Measurements from ENCODE around the gene OSBP.

DNA sequence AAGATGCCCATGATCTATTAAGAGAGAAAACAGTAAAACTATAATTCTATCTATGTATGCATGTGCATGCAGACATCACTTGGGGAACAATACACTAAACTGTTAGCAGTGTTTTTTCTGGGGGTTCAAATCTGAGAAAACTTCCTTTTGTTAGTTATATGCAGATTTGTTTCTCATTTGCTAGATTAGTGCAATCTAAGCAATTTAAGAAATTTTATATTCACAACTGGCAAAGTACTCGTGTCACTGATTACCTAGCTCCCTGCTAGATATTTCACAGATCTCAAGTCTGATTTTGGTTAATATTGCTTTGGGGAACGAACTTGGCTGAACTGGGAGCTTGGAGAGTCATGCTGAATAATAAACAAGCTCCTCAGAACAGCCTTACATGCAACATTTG, 14.9 kb upstream of the OSBP start:
- TF ChIP-seq, protein P1, sequence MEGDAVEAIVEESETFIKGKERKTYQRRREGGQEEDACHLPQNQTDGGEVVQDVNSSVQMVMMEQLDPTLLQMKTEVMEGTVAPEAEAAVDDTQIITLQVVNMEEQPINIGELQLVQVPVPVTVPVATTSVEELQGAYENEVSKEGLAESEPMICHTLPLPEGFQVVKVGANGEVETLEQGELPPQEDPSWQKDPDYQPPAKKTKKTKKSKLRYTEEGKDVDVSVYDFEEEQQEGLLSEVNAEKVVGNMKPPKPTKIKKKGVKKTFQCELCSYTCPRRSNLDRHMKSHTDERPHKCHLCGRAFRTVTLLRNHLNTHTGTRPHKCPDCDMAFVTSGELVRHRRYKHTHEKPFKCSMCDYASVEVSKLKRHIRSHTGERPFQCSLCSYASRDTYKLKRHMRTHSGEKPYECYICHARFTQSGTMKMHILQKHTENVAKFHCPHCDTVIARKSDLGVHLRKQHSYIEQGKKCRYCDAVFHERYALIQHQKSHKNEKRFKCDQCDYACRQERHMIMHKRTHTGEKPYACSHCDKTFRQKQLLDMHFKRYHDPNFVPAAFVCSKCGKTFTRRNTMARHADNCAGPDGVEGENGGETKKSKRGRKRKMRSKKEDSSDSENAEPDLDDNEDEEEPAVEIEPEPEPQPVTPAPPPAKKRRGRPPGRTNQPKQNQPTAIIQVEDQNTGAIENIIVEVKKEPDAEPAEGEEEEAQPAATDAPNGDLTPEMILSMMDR (optimal IDR thresholded peaks at IDR 0.05 in 1 of 3, IDR thresholded peaks at IDR 0.05 in 1 of 3, conservative IDR thresholded peaks at IDR 0.05 in 1 of 3; ENCODE audit: extremely low read depth in 1 of 3, insufficient read depth in 2 of 3, low read length in 3 of 3) = no peak
- no peak for TF ChIP-seq EZH2 (IDR thresholded peaks at IDR 0.05; ENCODE audit: low read length)
